CD4-positive, CD25-positive, alpha-beta regulatory T cell (primary cell): Measurements from ENCODE around the gene ZNF80. TPM values are rescaled to one million over a fixed set of nuclear protein-coding genes. Genes with fewer than 3 reads are reported as not detected.
"Not testable (repeated sequence)": the region's sequence is repeated elsewhere in the genome, so short reads cannot be mapped to it uniquely, and the experiment has no call there.

Experiments used
- ATAC-seq, 2 donors: fragments of 150-1000 bp; cut with Tn5 transposase; one replicate each; pipeline ENCODE4 v1.10.0; 2021; ENCODE audit warnings: low read depth in 2 of 2, moderate number of reproducible peaks in 2 of 2, moderate library complexity in 1 of 2
- DNase-seq, 3 donors: peaks; one replicate each; pipeline versions ENCODE4 v3.0.0 to v3.0.0-alpha.2; 2012 to 2022; ENCODE audit warnings: mixed read lengths in 1 of 3
- H3K27ac ChIP-seq: one replicate; pipeline ENCODE4 v1.7.0; 2013; ENCODE audit warnings: mild to moderate bottlenecking, low read length; ENCODE audit not compliant: insufficient read depth, poor library complexity, severe bottlenecking
- H3K27me3 ChIP-seq: one replicate; pipeline ENCODE4 v1.7.0; 2013; ENCODE audit warnings: low read length; ENCODE audit not compliant: control insufficient read depth, insufficient read depth
- H3K36me3 ChIP-seq: one replicate; pipeline ENCODE4 v1.7.0; 2013; ENCODE audit warnings: mild to moderate bottlenecking, low read length, moderate library complexity; ENCODE audit not compliant: control insufficient read depth, insufficient read depth
- H3K4me1 ChIP-seq: 2 replicates; pipeline ENCODE4 v1.7.0; 2013; ENCODE audit warnings: mild to moderate bottlenecking, low read length; ENCODE audit not compliant: insufficient read depth, control insufficient read depth, poor library complexity, severe bottlenecking
- H3K4me3 ChIP-seq: one replicate; pipeline ENCODE4 v1.7.0; 2013; ENCODE audit warnings: low read depth, mild to moderate bottlenecking, low read length, moderate library complexity
- H3K9me3 ChIP-seq, 2 experiments: 1 replicate in 1 of 2; 2 replicates in 1 of 2; pipeline ENCODE4 v1.7.0; 2013; ENCODE audit warnings: low read length in 2 of 2, mild to moderate bottlenecking in 1 of 2, moderate library complexity in 1 of 2; ENCODE audit not compliant: control insufficient read depth in 2 of 2
- H3K27ac Mint-ChIP-seq, 3 donors: one replicate each; pipeline ENCODE4 v1.8.0; 2020 to 2022; ENCODE audit warnings: mild to moderate bottlenecking in 3 of 3, mixed read lengths in 3 of 3, moderate library complexity in 2 of 3
- H3K27me3 Mint-ChIP-seq: one replicate; pipeline ENCODE4 v1.8.0; 2022; ENCODE audit warnings: mild to moderate bottlenecking, mixed read lengths
- H3K36me3 Mint-ChIP-seq: one replicate; pipeline ENCODE4 v1.8.0; 2020; ENCODE audit warnings: mixed read lengths
- H3K4me1 Mint-ChIP-seq, 4 donors: one replicate each; pipeline ENCODE4 v1.8.0; 2020 to 2022; ENCODE audit warnings: mixed read lengths in 4 of 4, mild to moderate bottlenecking in 1 of 4
- H3K4me3 Mint-ChIP-seq, 4 donors: one replicate each; pipeline ENCODE4 v1.8.0; 2020 to 2022; ENCODE audit warnings: mild to moderate bottlenecking in 4 of 4, mixed read lengths in 4 of 4, moderate library complexity in 3 of 4
- H3K9me3 Mint-ChIP-seq, 7 donors: one replicate each; pipeline ENCODE4 v1.8.0; 2020 to 2022; ENCODE audit warnings: mixed read lengths in 7 of 7, mild to moderate bottlenecking in 3 of 7, moderate library complexity in 2 of 7
- polyA plus RNA-seq, 4 donors: library from polyadenylated mRNA; unstranded; fragments of 300-500 nt; fragmentation: Illumina TruSeq; gene quantifications; one replicate each; pipeline ENCODE4 v1.2.3, GENCODE V29; 2021
- total RNA-seq: library from RNA; stranded (reverse); gene quantifications from one replicate; pipeline ENCODE4 v1.2.3, GENCODE V29; 2022

Gene ZNF80
- 1.7 TPM for total RNA-seq
- 1 to 10 TPM in 3 of 4 donors, under 1 TPM in 1; 0.36 to 8.4 (median 5.8) TPM for polyA plus RNA-seq

DNA sequence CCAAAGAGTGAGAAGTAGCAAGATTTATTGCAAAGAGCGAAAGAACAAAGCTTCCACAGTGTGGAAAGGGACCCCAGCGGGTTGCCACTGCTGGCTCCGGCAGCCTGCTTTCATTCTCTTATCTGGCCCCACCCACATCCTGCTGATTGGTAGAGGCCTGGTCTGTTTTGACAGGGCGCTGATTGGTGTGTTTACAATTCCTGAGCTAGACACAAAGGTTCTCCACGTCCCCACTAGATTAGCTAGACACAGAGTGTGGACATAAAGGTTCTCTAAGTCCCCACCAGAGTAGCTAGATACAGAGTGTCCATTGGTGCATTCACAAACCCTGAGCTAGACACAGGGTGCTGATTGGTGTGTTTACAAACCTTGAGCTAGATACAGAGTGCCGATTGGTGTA, at the start of gene ZNF80:
Gene ZNF80 (minus strand): TSS at position 101 of the 400 bp plus-strand sequence. CDS start 504 bp downstream, outside the sequence.
- H3K36me3 ChIP-seq, H3K9me3 ChIP-seq, H3K27ac ChIP-seq, H3K9me3 Mint-ChIP-seq, DNase-seq, ATAC-seq, H3K27me3 ChIP-seq, H3K36me3 Mint-ChIP-seq, H3K27me3 Mint-ChIP-seq: not testable (repeated sequence)
- H3K4me1 ChIP-seq: peaks cover 42% of the 10 kb centered on the region
- Mint-ChIP-seq H3K4me1 (peaks cover 23 to 57% (median 42%) of the 10 kb centered on the region in 4 donors), H3K27ac (peak within 1 kb of the TSS; percentile 86 to 91 (median 91)), H3K4me3 (peak within 1 kb of the TSS; percentile 63 to 85 (median 80))
- H3K4me3 ChIP-seq: peak within 1 kb of the TSS; percentile 2

DNA sequence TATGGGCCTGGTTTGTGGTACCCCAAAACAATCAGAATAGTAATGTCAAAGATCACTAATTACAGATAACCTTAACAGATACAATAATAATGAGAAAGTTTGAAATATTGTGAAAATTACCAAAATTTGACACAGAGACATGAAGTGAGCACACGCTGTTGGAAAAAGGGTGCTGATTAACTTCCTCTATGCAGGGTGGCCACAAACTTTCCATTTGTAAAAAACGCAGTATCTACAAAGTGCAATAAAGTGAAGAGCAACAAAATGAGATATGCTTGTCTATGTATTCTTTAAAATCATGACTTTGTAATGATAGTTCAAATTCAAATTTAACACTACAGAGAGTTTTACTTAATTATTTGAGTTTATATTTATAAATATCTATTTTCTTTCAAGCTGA, 48.9 kb upstream of the ZNF80 start:
- Mint-ChIP-seq H3K9me3 (peaks cover 0 to 3% (median 0%) of the 10 kb centered on the region in 7 donors), H3K4me1 (peaks cover 14 to 43% (median 29%) of the 10 kb centered on the region in 4 donors), H3K27ac (peak overlapping the region; percentile 93 to 100 (median 94)), H3K27me3 (no peaks in the 10 kb centered on the region), H3K36me3 (no peaks in the 10 kb centered on the region), H3K4me3 (peak overlapping the region; percentile 72 to 86 (median 80))
- Histone ChIP-seq H3K9me3 (no peaks in the 10 kb centered on the region), H3K4me1 (peaks cover 14% of the 10 kb centered on the region), H3K27me3 (no peaks in the 10 kb centered on the region), H3K4me3 (peak overlapping the region; percentile 69), H3K27ac (peak overlapping the region; percentile 69), H3K36me3 (no peaks in the 10 kb centered on the region)
- DNase-seq: no peak
- no peak for ATAC-seq

DNA sequence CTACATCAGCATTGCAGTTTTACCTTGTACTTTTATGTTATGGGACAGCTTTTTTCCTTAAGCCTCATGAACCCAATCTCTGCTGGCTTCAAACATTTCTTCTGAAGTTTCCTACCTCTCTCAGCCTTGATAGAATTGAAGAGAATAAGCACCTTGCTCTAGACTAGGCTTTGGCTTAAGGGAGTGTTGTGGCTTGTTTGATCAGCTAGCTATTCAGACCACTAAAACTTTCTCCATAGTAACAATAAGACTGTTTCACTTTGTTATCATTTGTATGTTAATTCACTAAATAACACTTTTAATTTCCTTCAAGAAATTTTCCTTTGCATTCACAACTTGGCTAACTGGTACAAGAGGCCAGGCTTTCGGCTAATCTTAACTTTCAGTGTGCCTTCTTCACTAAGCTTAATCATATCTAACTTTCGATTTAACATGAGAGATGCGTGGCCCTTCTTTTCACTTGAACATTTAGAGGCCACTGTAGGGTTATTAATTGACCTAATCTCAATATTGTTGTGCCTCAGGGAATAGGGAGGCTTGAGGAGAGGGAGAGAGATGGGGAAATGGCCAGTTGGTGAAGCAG, 48.4 kb upstream of the ZNF80 start:
- Mint-ChIP-seq H3K4me1 (peaks cover 14 to 37% (median 24%) of the 10 kb centered on the region in 4 donors), H3K36me3 (no peaks in the 10 kb centered on the region), H3K4me3 (peak overlapping the region; percentile 72 to 86 (median 80)), H3K27ac (peak overlapping the region; percentile 93 to 100 (median 94)), H3K9me3 (peaks cover 0 to 3% (median 0%) of the 10 kb centered on the region in 7 donors), H3K27me3 (no peaks in the 10 kb centered on the region)
- Histone ChIP-seq H3K4me3 (peak overlapping the region; percentile 69), H3K4me1 (peaks cover 8% of the 10 kb centered on the region), H3K9me3 (no peaks in the 10 kb centered on the region), H3K36me3 (no peaks in the 10 kb centered on the region), H3K27me3 (no peaks in the 10 kb centered on the region), H3K27ac (peak overlapping the region; percentile 69)
- ATAC-seq (peak; percentile 66 to 70), DNase-seq (peak in 2 of 3 donors; percentile 49)

DNA sequence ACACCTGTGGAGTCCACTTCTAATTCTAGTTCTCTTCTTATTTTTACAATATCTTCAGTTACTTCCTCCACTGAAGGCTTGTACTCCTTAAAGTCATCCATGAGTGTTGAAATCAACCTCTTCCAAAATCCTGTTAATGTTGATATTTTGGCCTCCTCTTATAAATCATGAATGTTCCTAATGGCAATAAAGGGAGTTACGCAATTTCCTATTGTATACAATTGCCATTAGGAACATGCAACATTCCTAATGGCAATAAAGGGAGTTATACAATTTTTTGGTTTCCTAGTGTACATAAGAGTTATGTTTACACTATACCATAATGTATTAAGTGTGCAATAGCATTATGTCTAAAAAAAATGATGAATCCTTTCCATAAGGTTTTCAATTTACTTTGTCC, 47.3 kb upstream of the ZNF80 start:
- Mint-ChIP-seq H3K27ac (peak overlapping the region in 2 of 3 donors; percentile 52 to 93), H3K9me3 (peaks cover 0 to 3% (median 0%) of the 10 kb centered on the region in 7 donors), H3K4me3 (peak overlapping the region in 1 of 4 donors; percentile 59), H3K4me1 (peaks cover 12 to 30% (median 23%) of the 10 kb centered on the region in 4 donors), H3K36me3 (no peaks in the 10 kb centered on the region), H3K27me3 (no peaks in the 10 kb centered on the region)
- ATAC-seq (no peak), DNase-seq (no peak)
- Histone ChIP-seq H3K4me3 (no peak overlapping the region), H3K9me3 (no peaks in the 10 kb centered on the region), H3K4me1 (peaks cover 6% of the 10 kb centered on the region), H3K27me3 (no peaks in the 10 kb centered on the region), H3K36me3 (no peaks in the 10 kb centered on the region), H3K27ac (no peak overlapping the region)

DNA sequence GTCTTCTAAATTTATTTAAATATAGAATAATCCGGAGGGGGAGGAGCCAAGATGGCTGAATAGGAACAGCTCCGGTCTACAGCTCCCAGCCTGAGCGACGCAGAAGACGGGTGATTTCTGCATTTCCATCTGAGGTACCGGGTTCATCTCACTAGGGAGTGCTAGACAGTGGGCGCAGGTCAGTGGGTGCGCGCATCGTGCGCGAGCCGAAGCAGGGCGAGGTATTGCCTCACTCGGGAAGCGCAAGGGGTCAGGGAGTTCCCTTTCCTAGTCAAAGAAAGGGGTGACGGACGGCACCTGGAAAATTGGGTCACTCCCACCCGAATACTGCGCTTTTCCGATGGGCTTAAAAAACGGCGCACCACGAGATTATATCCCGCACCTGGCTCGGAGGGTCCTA, 39.5 kb upstream of the ZNF80 start:
- ATAC-seq, H3K4me1 ChIP-seq, H3K36me3 ChIP-seq, H3K27me3 ChIP-seq, H3K27ac Mint-ChIP-seq, H3K36me3 Mint-ChIP-seq, H3K4me3 ChIP-seq, H3K4me3 Mint-ChIP-seq, DNase-seq, H3K27ac ChIP-seq, H3K9me3 Mint-ChIP-seq, H3K27me3 Mint-ChIP-seq, H3K9me3 ChIP-seq: not testable (repeated sequence)
- peaks cover 0 to 12% (median 2%) of the 10 kb centered on the region in 4 donors for H3K4me1 Mint-ChIP-seq

DNA sequence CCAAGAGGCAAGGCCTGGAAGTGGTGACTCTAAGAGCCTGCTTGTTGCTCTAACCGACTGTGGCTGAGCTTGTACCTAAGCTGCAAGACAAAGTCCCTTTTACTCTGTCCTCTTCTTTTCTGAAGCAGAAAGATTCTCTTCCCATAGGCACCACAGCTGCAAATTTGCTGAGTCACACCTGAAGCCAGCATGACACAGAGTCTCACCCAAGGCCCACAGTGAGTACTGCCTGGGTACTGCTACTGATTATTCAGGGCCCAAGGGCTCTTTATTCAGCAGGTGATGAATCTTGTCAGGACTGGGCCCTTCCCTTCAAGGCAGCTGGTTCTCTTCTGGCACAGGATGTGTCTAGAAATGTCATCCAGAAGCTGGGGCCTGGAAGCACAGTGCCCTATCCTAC, 37.6 kb upstream of the ZNF80 start:
- Mint-ChIP-seq H3K27ac (no peak overlapping the region), H3K4me1 (peaks cover 0 to 12% (median 2%) of the 10 kb centered on the region in 4 donors), H3K36me3 (no peaks in the 10 kb centered on the region), H3K27me3 (no peaks in the 10 kb centered on the region), H3K4me3 (no peak overlapping the region), H3K9me3 (peaks cover 0 to 10% (median 2%) of the 10 kb centered on the region in 7 donors)
- Histone ChIP-seq H3K4me1 (no peaks in the 10 kb centered on the region), H3K36me3 (no peaks in the 10 kb centered on the region), H3K27ac (no peak overlapping the region), H3K27me3 (no peaks in the 10 kb centered on the region), H3K9me3 (peaks cover 0 to 2% of the 10 kb centered on the region in 2 experiments), H3K4me3 (no peak overlapping the region)
- ATAC-seq (no peak), DNase-seq (peak in 1 of 3 donors; percentile 29)

DNA sequence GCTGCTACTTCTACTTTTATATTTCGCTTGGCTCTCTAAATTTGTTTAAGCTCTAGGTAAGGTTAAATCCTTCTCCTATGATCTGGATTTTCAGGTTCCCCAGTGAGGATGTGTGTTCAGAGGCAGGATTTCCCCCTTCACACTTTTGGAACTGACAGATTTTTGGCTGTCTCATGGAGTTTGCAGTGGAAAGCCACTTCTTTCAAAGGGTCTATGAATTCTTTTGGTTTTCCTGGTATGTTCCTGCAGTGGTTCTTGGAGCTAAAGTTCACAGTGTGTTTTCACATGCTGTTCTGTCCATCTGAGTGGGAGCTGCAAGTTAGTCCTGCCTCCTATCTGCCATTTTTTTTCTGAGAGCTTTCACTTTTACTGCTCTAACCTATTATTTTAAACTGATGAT, 34.9 kb upstream of the ZNF80 start:
- H3K27me3 ChIP-seq: no peaks in the 10 kb centered on the region
- H3K27ac Mint-ChIP-seq: no peak overlapping the region
- no peaks in the 10 kb centered on the region for H3K36me3 Mint-ChIP-seq
- H3K9me3 Mint-ChIP-seq: peaks cover 3 to 18% (median 11%) of the 10 kb centered on the region in 7 donors
- H3K4me1 ChIP-seq: no peaks in the 10 kb centered on the region
- ATAC-seq (no peak), DNase-seq (no peak)
- no peaks in the 10 kb centered on the region for H3K27me3 Mint-ChIP-seq
- no peak overlapping the region for H3K4me3 ChIP-seq
- H3K9me3 ChIP-seq: peaks cover 7 to 12% of the 10 kb centered on the region in 2 experiments
- no peak overlapping the region for H3K27ac ChIP-seq
- no peaks in the 10 kb centered on the region for H3K36me3 ChIP-seq
- no peak overlapping the region for H3K4me3 Mint-ChIP-seq
- H3K4me1 Mint-ChIP-seq: peaks cover 0 to 12% (median 4%) of the 10 kb centered on the region in 4 donors

DNA sequence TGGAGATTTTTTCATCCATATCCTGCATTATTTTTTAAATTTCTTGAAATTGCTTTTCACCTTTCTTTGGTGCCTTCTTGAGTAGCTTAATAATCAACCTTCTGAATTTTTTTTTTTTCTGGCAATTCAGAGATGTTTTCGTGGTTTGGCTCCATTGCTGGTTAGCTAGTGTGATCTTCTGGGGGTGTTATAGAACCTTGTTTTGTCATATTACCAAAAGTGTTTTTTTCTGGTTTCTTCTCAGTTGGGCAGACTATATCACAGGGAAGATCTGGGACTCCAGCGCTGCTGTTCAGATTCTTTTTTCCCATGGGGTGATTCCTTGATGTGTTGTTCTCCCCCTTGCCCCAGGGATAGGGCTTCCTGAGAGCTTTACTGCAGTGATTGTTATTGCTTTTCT, 32.6 kb upstream of the ZNF80 start:
- H3K4me3 Mint-ChIP-seq: no peak overlapping the region
- peaks cover 0 to 6% (median 4%) of the 10 kb centered on the region in 4 donors for H3K4me1 Mint-ChIP-seq
- DNase-seq (no peak), ATAC-seq (no peak)
- Histone ChIP-seq H3K27me3 (no peaks in the 10 kb centered on the region), H3K4me1 (no peaks in the 10 kb centered on the region), H3K36me3 (no peaks in the 10 kb centered on the region), H3K9me3 (peaks cover 7 to 12% of the 10 kb centered on the region in 2 experiments), H3K27ac (no peak overlapping the region), H3K4me3 (no peak overlapping the region)
- peaks cover 4 to 18% (median 12%) of the 10 kb centered on the region in 7 donors for H3K9me3 Mint-ChIP-seq
- H3K27me3 Mint-ChIP-seq: no peaks in the 10 kb centered on the region
- no peaks in the 10 kb centered on the region for H3K36me3 Mint-ChIP-seq
- H3K27ac Mint-ChIP-seq: peak overlapping the region in 1 of 3 donors; percentile 48
